DND-41 (cell line): Measurements from ENCODE around the gene STPG4.

Experiments used
- ATAC-seq: fragments of 200-7000 bp; cut with Tn5 transposase; 3 replicates; pipeline ENCODE4 v1.9.1; 2021; ENCODE audit warnings: low read depth; ENCODE audit not compliant: insufficient read depth
- DNase-seq: peaks from one replicate; pipeline ENCODE4 v3.0.0-alpha.2; 2020
- H2AFZ ChIP-seq: 2 replicates; pipeline ENCODE4 v1.6.0; 2012; ENCODE audit warnings: low read depth, low read length
- H3K27ac ChIP-seq: 2 replicates; pipeline ENCODE4 v1.5.1; 2012; ENCODE audit warnings: low read length, inconsistent platforms
- H3K27me3 ChIP-seq: fragments of 200-600 bp; sonication (generic); 2 replicates; pipeline ENCODE4 v1.6.0; 2012; ENCODE audit warnings: low read length, mild to moderate bottlenecking, inconsistent platforms; ENCODE audit not compliant: insufficient read depth, poor library complexity
- H3K36me3 ChIP-seq: 2 replicates; pipeline ENCODE4 v1.5.1; 2012; ENCODE audit warnings: low read length, inconsistent platforms; ENCODE audit not compliant: insufficient read depth
- H3K4me1 ChIP-seq: 2 replicates; pipeline ENCODE4 v1.5.1; 2012; ENCODE audit warnings: mild to moderate bottlenecking, low read length; ENCODE audit not compliant: insufficient read depth
- H3K4me2 ChIP-seq: 2 replicates; pipeline ENCODE4 v1.6.0; 2012; ENCODE audit warnings: mild to moderate bottlenecking, moderate library complexity, low read length, inconsistent platforms; ENCODE audit not compliant: insufficient read depth
- H3K4me3 ChIP-seq, 2 experiments: fragments of 200-600 bp in 1 of 2; shearing (Covaris generic) in 1 of 2; 2 replicates each; pipeline ENCODE4 v1.5.1; 2012 to 2016; ENCODE audit warnings: inconsistent platforms in 2 of 2, low read length in 2 of 2, mild to moderate bottlenecking in 2 of 2, low read depth in 1 of 2, moderate library complexity in 1 of 2
- H3K79me2 ChIP-seq: 2 replicates; pipeline ENCODE4 v1.6.0; 2012; ENCODE audit warnings: low read length, inconsistent platforms; ENCODE audit not compliant: insufficient read depth
- H3K9ac ChIP-seq: 2 replicates; pipeline ENCODE4 v1.6.0; 2012; ENCODE audit warnings: low read depth, mild to moderate bottlenecking, inconsistent platforms, low read length, moderate library complexity
- H3K9me3 ChIP-seq: 2 replicates; pipeline ENCODE4 v1.5.1; 2012; ENCODE audit warnings: low read length, moderate library complexity, mild to moderate bottlenecking, inconsistent platforms; ENCODE audit not compliant: insufficient read depth, severe bottlenecking
- H4K20me1 ChIP-seq: 2 replicates; pipeline ENCODE4 v1.6.0; 2012; ENCODE audit warnings: low read length; ENCODE audit not compliant: insufficient read depth
- CTCF ChIP-seq: IDR thresholded peaks from 2 replicates; pipeline ENCODE4 v1.5.1; 2012; ENCODE audit warnings: borderline replicate concordance, low read length, moderate library complexity, mild to moderate bottlenecking; ENCODE audit not compliant: poor library complexity, severe bottlenecking; ENCODE audit errors: extremely low read depth
- EZH2 ChIP-seq: IDR thresholded peaks from 3 replicates; pipeline ENCODE4 v1.6.1; 2012; ENCODE audit warnings: borderline replicate concordance, low read depth, mild to moderate bottlenecking, moderate library complexity, low read length, inconsistent platforms; ENCODE audit not compliant: severe bottlenecking

The STPG4 gene

DNA sequence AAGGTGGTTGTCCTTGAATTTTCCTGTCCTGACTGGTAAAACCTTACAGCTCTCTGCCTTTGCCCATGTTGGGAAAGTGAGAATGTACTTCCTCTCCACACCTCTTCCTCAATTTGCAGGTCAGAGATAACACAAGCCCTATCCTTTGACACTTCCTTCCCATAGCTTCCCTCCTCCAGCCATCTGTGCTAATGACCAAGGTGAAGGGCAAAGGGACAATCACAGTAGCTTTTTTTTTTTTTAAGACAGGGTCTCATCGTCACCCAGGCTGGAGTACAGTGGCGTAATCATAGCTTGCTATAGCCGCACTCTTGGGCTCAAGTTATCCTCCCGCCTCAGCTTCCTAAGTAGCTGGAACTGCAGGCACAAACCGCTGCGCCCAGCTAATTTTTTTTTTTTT is 24.3 kb upstream of the STPG4 start:
- Histone ChIP-seq H3K27ac (no peak overlapping the region), H3K4me2 (no peak overlapping the region), H3K9ac (no peak overlapping the region), H2AFZ (no peak overlapping the region), H3K36me3 (peaks cover 10% of the 10 kb centered on the region), H3K9me3 (no peaks in the 10 kb centered on the region), H3K4me1 (peaks cover 17% of the 10 kb centered on the region), H4K20me1 (peaks cover 11% of the 10 kb centered on the region), H3K4me3 (no peak overlapping the region), H3K79me2 (peaks cover 24% of the 10 kb centered on the region), H3K27me3 (no peaks in the 10 kb centered on the region)
- TF ChIP-seq CTCF (no peak), EZH2 (no peak)
- DNase-seq (no peak), ATAC-seq (no peak)

DNA sequence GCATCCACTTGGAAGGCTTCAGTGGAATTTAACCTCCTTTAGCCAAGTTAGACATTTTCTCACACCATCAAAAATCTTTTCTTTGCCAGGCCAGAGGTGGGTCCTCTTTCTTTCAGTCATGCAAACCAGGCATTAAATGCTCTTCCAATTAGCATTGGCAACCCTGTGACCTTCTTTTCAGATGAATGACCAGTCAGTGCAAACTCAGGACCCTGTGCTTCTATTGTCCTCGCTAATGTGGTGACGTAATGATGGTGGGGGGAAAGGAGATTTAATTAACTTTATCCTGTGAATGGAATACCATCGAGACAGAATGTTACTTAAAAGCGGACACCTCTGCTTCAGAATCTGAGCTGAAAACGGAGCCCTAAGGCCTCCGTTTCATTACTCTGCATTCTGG is 23.2 kb upstream of the STPG4 start:
- Histone ChIP-seq H3K4me3 (no peak overlapping the region), H3K9ac (no peak overlapping the region), H3K27ac (no peak overlapping the region), H4K20me1 (peaks cover 21% of the 10 kb centered on the region), H3K9me3 (no peaks in the 10 kb centered on the region), H3K27me3 (no peaks in the 10 kb centered on the region), H3K4me2 (no peak overlapping the region), H3K4me1 (peaks cover 27% of the 10 kb centered on the region), H2AFZ (no peak overlapping the region), H3K79me2 (peaks cover 35% of the 10 kb centered on the region), H3K36me3 (peaks cover 19% of the 10 kb centered on the region)
- no peak for TF ChIP-seq CTCF
- no peak for TF ChIP-seq EZH2
- ATAC-seq: no peak
- no peak for DNase-seq

DNA sequence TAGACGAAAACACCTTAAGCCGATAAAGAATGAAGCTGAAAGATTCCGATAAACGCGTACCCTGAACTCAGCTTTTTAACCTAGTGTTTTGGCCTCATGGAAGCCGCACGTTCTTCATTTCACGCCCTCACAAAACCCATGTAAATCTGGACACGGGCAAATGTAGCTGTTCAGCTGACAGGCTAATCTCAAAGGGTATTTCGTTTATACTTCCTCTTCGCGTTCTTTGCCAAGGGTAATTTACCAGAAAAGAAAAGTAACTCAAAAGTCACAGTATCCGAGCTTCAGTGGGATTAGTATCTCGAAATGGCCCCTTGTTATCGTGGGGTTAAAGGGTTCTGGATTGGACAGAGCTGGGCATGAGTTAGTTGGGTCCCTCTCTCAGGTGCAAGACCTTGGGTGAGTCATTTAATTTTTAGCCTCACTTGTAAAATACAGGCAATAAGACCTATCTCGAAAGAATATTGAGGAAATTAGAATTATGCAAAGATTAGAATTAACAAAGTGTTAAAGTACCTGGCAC is 22.0 kb upstream of the STPG4 start:
- Histone ChIP-seq H3K4me2 (peak overlapping the region; percentile 69), H3K36me3 (peaks cover 31% of the 10 kb centered on the region), H3K4me3 (peak overlapping the region; percentile 26 to 91; a peak in 3 of 4 replicates), H3K9me3 (no peaks in the 10 kb centered on the region), H3K79me2 (peaks cover 47% of the 10 kb centered on the region), H3K4me1 (peaks cover 40% of the 10 kb centered on the region), H4K20me1 (peaks cover 34% of the 10 kb centered on the region), H3K27me3 (no peaks in the 10 kb centered on the region), H3K27ac (peak overlapping the region; percentile 99), H3K9ac (peak overlapping the region; percentile 95), H2AFZ (peak overlapping the region; percentile 93)
- TF ChIP-seq CTCF: no peak
- TF ChIP-seq EZH2: no peak
- DNase-seq (no peak), ATAC-seq (no peak)
